Neuronal stem cell (in vitro differentiated cells): ENCODE data around the gene PELI1.
"Not testable (repeated sequence)": the region's sequence is repeated elsewhere in the genome, so short reads cannot be mapped to it uniquely, and the experiment has no call there.

Experiments
- DNase-seq: peaks from one replicate; pipeline ENCODE4 v3.0.0-alpha.2; 2013; ENCODE audit warnings: low spot score
- H2AFZ ChIP-seq: one replicate; pipeline ENCODE4 v1.6.1; 2013; ENCODE audit warnings: mild to moderate bottlenecking, low read length, inconsistent platforms
- H2AK5ac ChIP-seq: 2 replicates; pipeline ENCODE4 v1.6.1; 2013; ENCODE audit warnings: low read depth, mild to moderate bottlenecking, inconsistent platforms, low read length, moderate library complexity, mixed read lengths
- H2BK120ac ChIP-seq: 2 replicates; pipeline ENCODE4 v1.6.1; 2013; ENCODE audit warnings: low read depth, mild to moderate bottlenecking, inconsistent platforms, low read length, moderate library complexity, mixed read lengths
- H2BK12ac ChIP-seq: one replicate; pipeline ENCODE4 v1.6.1; 2013; ENCODE audit warnings: low read length, inconsistent platforms
- H2BK15ac ChIP-seq: 2 replicates; pipeline ENCODE4 v1.6.1; 2013; ENCODE audit warnings: mild to moderate bottlenecking, low read length, inconsistent platforms, mixed read lengths
- H2BK5ac ChIP-seq: one replicate; pipeline ENCODE4 v1.6.1; 2013; ENCODE audit warnings: inconsistent platforms, mild to moderate bottlenecking, low read length, moderate library complexity
- H3K14ac ChIP-seq: one replicate; pipeline ENCODE4 v1.6.1; 2013; ENCODE audit warnings: low read length, inconsistent platforms
- H3K18ac ChIP-seq: 2 replicates; pipeline ENCODE4 v1.6.1; 2013; ENCODE audit warnings: low read length, inconsistent platforms
- H3K23ac ChIP-seq: 2 replicates; pipeline ENCODE4 v1.6.1; 2013; ENCODE audit warnings: low read depth, mild to moderate bottlenecking, mixed read lengths, low read length, inconsistent platforms; ENCODE audit not compliant: poor library complexity
- H3K27ac ChIP-seq: replicated peaks from 3 replicates; pipeline ENCODE4 v1.5.1; 2013; ENCODE audit warnings: low read length, inconsistent platforms
- H3K27me3 ChIP-seq, 3 experiments: 2 replicates each; pipeline ENCODE4 v1.6.1; 2013; ENCODE audit warnings: low read length in 3 of 3, mild to moderate bottlenecking in 2 of 3, inconsistent platforms in 1 of 3, low read depth in 1 of 3, mixed read lengths in 1 of 3, moderate library complexity in 1 of 3; ENCODE audit not compliant: control insufficient read depth in 3 of 3, insufficient read depth in 3 of 3
- H3K36me3 ChIP-seq, 2 donors: replicated peaks in 1 of 2; 2 replicates each; pipeline ENCODE4 v1.6.1; 2013; ENCODE audit warnings: low read length in 2 of 2; ENCODE audit not compliant: control insufficient read depth in 2 of 2, insufficient read depth in 2 of 2
- H3K4ac ChIP-seq: 2 replicates; pipeline ENCODE4 v1.6.1; 2013; ENCODE audit warnings: inconsistent platforms, mild to moderate bottlenecking, low read length, moderate library complexity
- H3K4me1 ChIP-seq, 2 donors: 1 replicate in 1 of 2; 2 replicates in 1 of 2; pipeline ENCODE4 v1.6.1; 2013; ENCODE audit warnings: low read length in 2 of 2, low read depth in 1 of 2; ENCODE audit not compliant: control insufficient read depth in 2 of 2, insufficient read depth in 1 of 2
- H3K4me2 ChIP-seq: one replicate; pipeline ENCODE4 v1.6.1; 2013; ENCODE audit warnings: mild to moderate bottlenecking, low read length, inconsistent platforms; ENCODE audit not compliant: insufficient read depth, poor library complexity, severe bottlenecking
- H3K4me3 ChIP-seq, 2 donors: 2 replicates each; pipeline ENCODE4 v1.5.1; 2013; ENCODE audit warnings: low read length in 2 of 2, mild to moderate bottlenecking in 2 of 2, inconsistent platforms in 1 of 2, moderate library complexity in 1 of 2
- H3K79me1 ChIP-seq: one replicate; pipeline ENCODE4 v1.6.1; 2013; ENCODE audit warnings: low read depth, mild to moderate bottlenecking, inconsistent platforms, low read length, moderate library complexity
- H3K9ac ChIP-seq: one replicate; pipeline ENCODE4 v1.6.1; 2013; ENCODE audit warnings: mild to moderate bottlenecking, low read depth, low read length, inconsistent platforms; ENCODE audit not compliant: poor library complexity
- H3K9me3 ChIP-seq, 2 donors: replicated peaks in 1 of 2; 2 replicates each; pipeline versions ENCODE3 to v1.6.1; 2013; ENCODE audit warnings: low read length in 2 of 2, mild to moderate bottlenecking in 2 of 2, inconsistent platforms in 1 of 2, low read depth in 1 of 2, mixed read lengths in 1 of 2, moderate library complexity in 1 of 2; ENCODE audit not compliant: control insufficient read depth in 2 of 2, insufficient read depth in 1 of 2
- H4K8ac ChIP-seq: one replicate; pipeline ENCODE4 v1.6.1; 2013; ENCODE audit warnings: low read depth, mild to moderate bottlenecking, inconsistent platforms, low read length, moderate library complexity
- H4K91ac ChIP-seq: one replicate; pipeline ENCODE4 v1.6.1; 2013; ENCODE audit warnings: low read length, low read depth, mild to moderate bottlenecking, inconsistent platforms; ENCODE audit not compliant: poor library complexity
- WGBS, 2 donors: extraction: QIAGEN DNeasy Blood & Tissue Kit; methylation state at CpG; one replicate each; pipeline ENCODE4 v1.1.7; 2013; ENCODE audit warnings: missing lambda C conversion rate in 2 of 2, mixed read lengths in 1 of 2; ENCODE audit not compliant: insufficient read length in 2 of 2, insufficient replicate concordance in 1 of 2; ENCODE audit errors: extremely low coverage in 2 of 2; 5-methylcytosine and 5-hydroxymethylcytosine counted together

Gene PELI1

GRCh38 chr2:64106481-64106880 lies 37.7 kb downstream of the PELI1 start:
- no peak overlapping the region for H2BK5ac ChIP-seq
- no peak overlapping the region for H3K23ac ChIP-seq
- peaks cover 3% of the 10 kb centered on the region for H3K79me1 ChIP-seq
- H3K4ac ChIP-seq, result no peak overlapping the region
- no CpG with 5 or more reads among the region's 3 CpGs for WGBS, 2 donors
- no peak overlapping the region for H3K14ac ChIP-seq
- no peak for DNase-seq
- no peak overlapping the region for H2BK12ac ChIP-seq
- H4K8ac ChIP-seq, result no peak overlapping the region
- no peak overlapping the region for H4K91ac ChIP-seq
- no peak overlapping the region for H2BK15ac ChIP-seq
- no peaks in the 10 kb centered on the region for H3K9me3 ChIP-seq
- no peak overlapping the region for H2BK120ac ChIP-seq
- H2AFZ ChIP-seq, result no peak overlapping the region
- H3K27me3 ChIP-seq, result no peaks in the 10 kb centered on the region
- H3K27ac ChIP-seq, result no peak overlapping the region
- peaks cover 8 to 70% of the 10 kb centered on the region in 2 donors for H3K36me3 ChIP-seq
- no peak overlapping the region for H3K18ac ChIP-seq
- H3K4me1 ChIP-seq, result peaks cover 3 to 4% of the 10 kb centered on the region in 2 donors
- H3K4me2 ChIP-seq, result no peak overlapping the region
- no peak overlapping the region for H3K4me3 ChIP-seq
- H2AK5ac ChIP-seq, result no peak overlapping the region
- no peak overlapping the region for H3K9ac ChIP-seq

- Histone ChIP-seq H3K36me3 (peaks cover 8 to 75% of the 10 kb centered on the region in 2 donors), H3K4me2 (no peak overlapping the region), H3K23ac (no peak overlapping the region), H3K4ac (no peak overlapping the region), H3K14ac (no peak overlapping the region), H2BK5ac (no peak overlapping the region), H3K4me1 (peaks cover under 1 to 3% of the 10 kb centered on the region in 2 donors), H2BK12ac (no peak overlapping the region), H3K27ac (no peak overlapping the region), H3K4me3 (no peak overlapping the region), H3K9me3 (no peaks in the 10 kb centered on the region), H4K91ac (no peak overlapping the region), H2AFZ (no peak overlapping the region), H3K79me1 (peaks cover 3% of the 10 kb centered on the region), H4K8ac (no peak overlapping the region), H3K18ac (no peak overlapping the region), H3K9ac (no peak overlapping the region), H3K27me3 (no peaks in the 10 kb centered on the region), H2BK15ac (no peak overlapping the region), H2BK120ac (no peak overlapping the region), H2AK5ac (no peak overlapping the region)
- no peak for DNase-seq
- WGBS, 2 donors, result no CpG with 5 or more reads among the region's 5 CpGs
Measured at GRCh38 chr2:64105670-64106461, 38.4 kb downstream of the PELI1 start.

DNA sequence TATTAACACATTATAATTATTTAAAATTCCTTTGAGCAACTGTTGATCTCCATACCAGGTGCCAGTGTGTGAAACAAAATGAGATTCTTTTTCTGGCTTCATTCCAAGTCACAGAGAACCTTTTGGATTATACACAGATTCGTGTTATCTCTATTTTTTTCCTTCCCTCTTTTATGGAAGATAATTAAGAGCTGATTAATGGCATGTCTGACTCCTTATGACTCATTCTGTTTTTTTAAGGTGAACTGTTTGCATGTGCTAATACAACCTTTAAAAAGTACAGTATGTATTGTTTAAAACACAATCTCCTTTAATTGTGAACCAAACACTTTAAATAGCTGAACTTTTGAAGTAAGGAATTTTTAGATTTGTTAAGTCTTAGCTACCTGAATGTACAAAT lies 39.3 kb downstream of the PELI1 start:
- Histone ChIP-seq H2BK15ac (no peak overlapping the region), H4K91ac (no peak overlapping the region), H3K4me1 (peaks cover 0 to 3% of the 10 kb centered on the region in 2 donors), H3K23ac (no peak overlapping the region), H3K9me3 (no peaks in the 10 kb centered on the region), H2BK120ac (no peak overlapping the region), H3K27me3 (no peaks in the 10 kb centered on the region), H2AFZ (no peak overlapping the region), H3K9ac (no peak overlapping the region), H3K4me3 (no peak overlapping the region), H3K4ac (no peak overlapping the region), H3K18ac (no peak overlapping the region), H2AK5ac (no peak overlapping the region), H4K8ac (no peak overlapping the region), H2BK12ac (no peak overlapping the region), H3K79me1 (peaks cover 3% of the 10 kb centered on the region), H3K27ac (no peak overlapping the region), H3K36me3 (peaks cover 8 to 82% of the 10 kb centered on the region in 2 donors), H3K4me2 (no peak overlapping the region), H3K14ac (no peak overlapping the region), H2BK5ac (no peak overlapping the region)
- no CpG with 5 or more reads among the region's 1 CpG for WGBS, 2 donors
- DNase-seq, result no peak

DNA sequence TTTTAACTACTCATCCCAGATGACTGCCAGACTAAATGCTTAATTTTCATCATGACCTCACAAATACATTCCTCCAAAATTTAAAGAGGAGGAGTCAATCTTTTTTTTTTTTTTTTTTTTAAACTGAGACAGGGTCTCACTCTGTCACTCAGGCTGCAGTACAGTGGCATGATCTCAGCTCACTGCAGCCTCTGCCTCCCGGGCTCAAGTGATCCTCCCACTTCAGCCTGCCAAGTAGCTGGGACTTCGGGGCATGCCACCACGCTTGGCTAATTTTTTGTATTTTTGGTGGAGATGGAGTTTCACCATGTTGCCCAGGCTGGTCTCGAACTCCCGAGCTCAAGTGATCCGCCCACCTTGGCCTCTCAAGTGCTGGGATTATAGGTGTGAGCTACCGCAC lies 41.5 kb downstream of the PELI1 start:
- not testable (repeated sequence) for DNase-seq, H3K4me1 ChIP-seq, H2AK5ac ChIP-seq, H2BK15ac ChIP-seq, H2BK120ac ChIP-seq, H2AFZ ChIP-seq, H3K27ac ChIP-seq, H2BK5ac ChIP-seq, H3K9me3 ChIP-seq, H3K4ac ChIP-seq, H3K14ac ChIP-seq, H4K8ac ChIP-seq, H3K4me2 ChIP-seq, H4K91ac ChIP-seq, H3K79me1 ChIP-seq, H3K23ac ChIP-seq, H3K18ac ChIP-seq, H3K9ac ChIP-seq, H2BK12ac ChIP-seq, H3K4me3 ChIP-seq, H3K27me3 ChIP-seq
- no CpG with 5 or more reads among the region's 7 CpGs for WGBS, 2 donors
- H3K36me3 ChIP-seq, result peaks cover 10 to 93% of the 10 kb centered on the region in 2 donors
